Coronary artery (tissue), 2 donors: ENCODE data around the gene RAB8B.
A peak's percentile ranks its signal among the peaks of the same experiment; 100 is the strongest.

ENCODE experiments used
- DNase-seq: peaks from one replicate; pipeline ENCODE4 v3.0.0-alpha.2; 2017; ENCODE audit warnings: low spot score
- H3K27ac ChIP-seq, 2 donors: fragments of 200-600 bp; sonication (generic); one replicate each; pipeline ENCODE4 v1.5.1; 2016 to 2019
- H3K4me3 ChIP-seq: fragments of 200-600 bp; sonication (generic); 2 replicates; pipeline ENCODE4 v1.5.1; 2016; ENCODE audit warnings: mild to moderate bottlenecking, moderate library complexity
- CTCF ChIP-seq: fragments of 200-600 bp; sonication (generic); IDR thresholded peaks from one replicate; pipeline ENCODE4 v1.5.1; 2019; ENCODE audit warnings: antibody characterized with exemption

The RAB8B gene

GRCh38 chr15:63180746-63181145, 8.7 kb upstream of the RAB8B start:
- no peak for TF ChIP-seq CTCF
- no peak for DNase-seq
- Histone ChIP-seq H3K27ac (no peak overlapping the region), H3K4me3 (no peak overlapping the region)

DNA sequence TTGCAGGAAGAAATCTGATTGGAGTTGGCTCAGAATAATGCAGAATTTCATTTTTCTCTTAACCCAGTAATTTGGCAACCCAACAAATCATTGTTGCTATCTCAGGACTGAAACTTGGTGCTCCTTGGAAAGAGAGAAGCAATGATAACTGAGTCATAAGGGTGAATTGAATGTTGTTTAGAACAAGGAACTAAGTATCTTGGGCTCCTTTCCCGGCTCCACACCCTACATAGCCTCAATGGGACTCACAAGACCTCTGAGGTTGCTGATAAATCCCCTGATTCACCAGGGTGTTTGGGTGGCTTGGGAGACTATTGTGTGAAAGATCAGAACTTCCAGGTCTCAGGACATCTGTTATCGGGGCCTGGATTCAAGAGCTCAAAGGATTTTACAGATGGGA, 7.8 kb upstream of the RAB8B start:
- no peak overlapping the region for H3K27ac ChIP-seq
- H3K4me3 ChIP-seq = no peak overlapping the region
- no peak for DNase-seq
- no peak for TF ChIP-seq CTCF

GRCh38 chr15:63185206-63185605, 4.2 kb upstream of the RAB8B start:
- H3K27ac ChIP-seq = no peak overlapping the region
- no peak for TF ChIP-seq CTCF
- DNase-seq = no peak
- no peak overlapping the region for H3K4me3 ChIP-seq

DNA sequence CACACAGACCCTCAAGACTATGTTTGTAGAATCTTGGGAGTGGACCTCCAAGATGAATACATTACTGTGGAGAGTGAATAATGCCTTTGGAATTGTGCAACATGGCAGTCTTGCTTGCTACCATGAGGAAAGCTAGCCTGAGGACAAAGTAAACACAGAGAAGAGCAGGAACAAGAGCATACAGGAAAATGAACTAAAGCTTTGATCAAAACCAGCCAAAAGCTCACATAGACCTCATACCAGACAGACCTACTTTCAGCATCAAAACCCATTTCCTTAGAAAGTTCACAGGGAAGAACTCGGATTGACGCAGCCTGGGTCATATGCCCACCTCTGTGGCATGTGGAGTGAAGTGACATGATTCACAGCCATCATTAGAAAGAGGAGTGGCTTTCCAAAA, 3.3 kb upstream of the RAB8B start:
- Histone ChIP-seq H3K27ac (no peak overlapping the region), H3K4me3 (no peak overlapping the region)
- no peak for TF ChIP-seq CTCF
- DNase-seq = no peak

GRCh38 chr15:63187589-63188226, 1.7 kb upstream of the RAB8B start:
- no peak overlapping the region for H3K27ac ChIP-seq
- no peak overlapping the region for H3K4me3 ChIP-seq
- no peak for DNase-seq
- TF ChIP-seq CTCF = no peak

DNA sequence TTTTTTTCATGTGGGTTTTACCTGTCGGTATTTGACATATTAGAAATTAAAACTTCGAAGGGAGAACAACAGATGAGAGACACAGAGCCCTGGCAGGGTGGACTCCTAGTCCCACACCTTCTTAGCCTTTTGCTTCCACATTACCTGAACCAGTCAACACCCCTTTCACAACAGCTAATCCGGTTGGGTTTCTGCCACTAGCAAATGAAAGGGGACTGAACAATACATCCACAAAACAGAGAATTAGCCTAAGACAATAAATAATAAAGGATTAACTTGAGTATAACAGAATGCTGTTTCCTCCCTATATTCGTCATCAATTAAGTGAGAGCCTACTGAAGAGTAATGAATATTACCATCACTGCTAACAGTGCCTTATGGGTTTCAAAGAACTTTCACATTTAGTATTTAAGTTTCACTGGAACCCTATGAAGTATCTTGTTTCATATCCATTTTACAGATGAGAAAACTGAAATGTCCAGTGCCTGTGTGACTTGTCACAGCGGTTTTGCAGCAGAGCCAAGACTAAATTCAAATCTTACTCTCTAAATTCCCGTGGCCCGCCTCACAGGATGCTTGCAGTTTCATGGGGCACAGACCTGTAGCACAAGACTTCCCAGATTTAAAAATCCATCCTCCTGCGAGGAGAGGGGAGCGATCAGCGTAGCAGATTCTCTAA, 1.0 kb upstream of the RAB8B start:
- DNase-seq = no peak
- Histone ChIP-seq H3K27ac (peak overlapping the region; percentile 47 to 93), H3K4me3 (peak overlapping the region; percentile 93)
- TF ChIP-seq CTCF = no peak
